ENCODE results near the gene MFRP.

Gene MFRP

GRCh38 chr11:119376197-119376847 lies 29.8 kb upstream of the MFRP start:
- TF ChIP-seq, protein P1, sequence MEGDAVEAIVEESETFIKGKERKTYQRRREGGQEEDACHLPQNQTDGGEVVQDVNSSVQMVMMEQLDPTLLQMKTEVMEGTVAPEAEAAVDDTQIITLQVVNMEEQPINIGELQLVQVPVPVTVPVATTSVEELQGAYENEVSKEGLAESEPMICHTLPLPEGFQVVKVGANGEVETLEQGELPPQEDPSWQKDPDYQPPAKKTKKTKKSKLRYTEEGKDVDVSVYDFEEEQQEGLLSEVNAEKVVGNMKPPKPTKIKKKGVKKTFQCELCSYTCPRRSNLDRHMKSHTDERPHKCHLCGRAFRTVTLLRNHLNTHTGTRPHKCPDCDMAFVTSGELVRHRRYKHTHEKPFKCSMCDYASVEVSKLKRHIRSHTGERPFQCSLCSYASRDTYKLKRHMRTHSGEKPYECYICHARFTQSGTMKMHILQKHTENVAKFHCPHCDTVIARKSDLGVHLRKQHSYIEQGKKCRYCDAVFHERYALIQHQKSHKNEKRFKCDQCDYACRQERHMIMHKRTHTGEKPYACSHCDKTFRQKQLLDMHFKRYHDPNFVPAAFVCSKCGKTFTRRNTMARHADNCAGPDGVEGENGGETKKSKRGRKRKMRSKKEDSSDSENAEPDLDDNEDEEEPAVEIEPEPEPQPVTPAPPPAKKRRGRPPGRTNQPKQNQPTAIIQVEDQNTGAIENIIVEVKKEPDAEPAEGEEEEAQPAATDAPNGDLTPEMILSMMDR (IDR thresholded peaks at IDR 0.05; ENCODE audit: insufficient read depth, low read depth, low read length, missing control alignments): no peak
- peak; percentile 63 for DNase-seq (ENCODE audit: low read depth)
- H3K4me3 ChIP-seq (ENCODE audit: low read length): no peak overlapping the region

- DNase-seq (ENCODE audit: low read depth): no peak
- TF ChIP-seq, protein P1 (IDR thresholded peaks at IDR 0.05; ENCODE audit: insufficient read depth, low read depth, low read length, missing control alignments): no peak
- no peak overlapping the region for H3K4me3 ChIP-seq (ENCODE audit: low read length)
These were observed 29.1 kb upstream of the MFRP start for GRCh38 chr11:119375337-119376196.

DNA sequence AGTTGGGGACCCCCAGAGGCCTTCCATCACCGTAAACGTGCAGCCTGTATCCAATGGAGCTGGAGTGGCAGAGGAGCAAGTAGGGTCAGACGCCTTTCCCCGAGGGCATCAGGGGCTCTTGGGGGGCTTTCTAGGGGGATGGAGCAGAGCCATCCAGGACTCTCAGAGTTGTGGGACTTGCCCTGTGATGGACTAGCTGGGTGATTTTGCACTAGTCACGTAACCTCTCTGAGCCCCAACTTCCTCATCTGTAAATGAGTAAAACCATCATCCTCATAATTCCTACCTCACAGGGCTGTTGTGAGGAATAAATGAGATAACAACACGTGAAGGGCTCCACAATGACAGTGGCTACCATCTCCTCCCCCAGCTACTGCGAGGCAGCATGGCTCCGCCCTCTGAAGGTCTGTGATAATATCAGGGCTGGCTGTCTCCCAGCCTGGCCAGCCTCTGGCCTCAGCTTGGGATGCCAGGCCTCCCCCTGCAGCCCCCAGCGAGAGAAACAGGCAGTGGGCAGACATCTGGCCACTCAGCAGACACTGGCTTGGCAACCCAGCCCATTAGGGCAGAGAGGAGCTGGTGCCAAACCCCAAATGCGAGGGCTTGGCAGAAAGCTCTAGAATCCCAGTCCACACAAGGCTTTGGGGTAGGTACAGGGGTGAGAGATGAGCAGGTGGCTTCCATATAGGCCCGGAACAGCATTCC lies 28.3 kb upstream of the MFRP start:
- TF ChIP-seq, protein P1 (IDR thresholded peaks at IDR 0.05; ENCODE audit: insufficient read depth, low read depth, low read length, missing control alignments): no peak
- no peak overlapping the region for H3K4me3 ChIP-seq (ENCODE audit: low read length)
- DNase-seq (ENCODE audit: low read depth): no peak

GRCh38 chr11:119373921-119374631 lies 27.6 kb upstream of the MFRP start:
- TF ChIP-seq, protein P1 (IDR thresholded peaks at IDR 0.05; ENCODE audit: insufficient read depth, low read depth, low read length, missing control alignments): peak; percentile 95

GRCh38 chr11:119373059-119373920 lies 26.8 kb upstream of the MFRP start:
- no peak for DNase-seq (ENCODE audit: low read depth)
- TF ChIP-seq, protein P1 (IDR thresholded peaks at IDR 0.05; ENCODE audit: insufficient read depth, low read depth, low read length, missing control alignments): no peak
- H3K4me3 ChIP-seq (ENCODE audit: low read length): no peak overlapping the region

More at GRCh38 chr11:119373921-119374631, 27.6 kb upstream of the MFRP start:
- peak; percentile 83 for DNase-seq (ENCODE audit: low read depth)
- H3K4me3 ChIP-seq (ENCODE audit: low read length): no peak overlapping the region

Data from epithelial cell of esophagus (primary cell).